T-helper 17 cell (primary cell): Measurements from ENCODE around the gene MRPL21. TPM values are rescaled to one million over a fixed set of nuclear protein-coding genes. Genes with fewer than 3 reads are reported as not detected.

Source experiments
- ATAC-seq: fragments of 150-1000 bp; cut with Tn5 transposase; 2 replicates; pipeline ENCODE4 v1.10.0; 2021; ENCODE audit warnings: mild to moderate bottlenecking, moderate library complexity
- DNase-seq, 3 donors: peaks; one replicate each; pipeline versions ENCODE4 v3.0.0 to v3.0.0-alpha.2; 2020 to 2021
- H3K9me3 ChIP-seq: one replicate; pipeline ENCODE4 v1.7.0; 2013; ENCODE audit warnings: low read length, mild to moderate bottlenecking; ENCODE audit not compliant: control insufficient read depth, poor library complexity, severe bottlenecking
- H3K27ac Mint-ChIP-seq: one replicate; pipeline ENCODE4 v1.8.0; 2022; ENCODE audit warnings: mild to moderate bottlenecking, moderate library complexity, mixed read lengths
- H3K27me3 Mint-ChIP-seq: one replicate; pipeline ENCODE4 v1.8.0; 2022; ENCODE audit warnings: mixed read lengths
- H3K36me3 Mint-ChIP-seq: one replicate; pipeline ENCODE4 v1.8.0; 2022; ENCODE audit warnings: low read depth, mixed read lengths
- H3K4me1 Mint-ChIP-seq: one replicate; pipeline ENCODE4 v1.8.0; 2022; ENCODE audit warnings: mild to moderate bottlenecking, mixed read lengths
- H3K4me3 Mint-ChIP-seq: one replicate; pipeline ENCODE4 v1.8.0; 2022; ENCODE audit warnings: mild to moderate bottlenecking, moderate library complexity, mixed read lengths
- total RNA-seq, 4 donors: library from RNA in 2 of 4; stranded (reverse) in 2 of 4; gene quantifications; one replicate each; pipeline ENCODE4 v1.2.3 and lab custom pipeline; 2022 to 2026

The MRPL21 gene
- total RNA-seq, 2 donors from 2014 or later = 34.4 to 37.2 TPM

GRCh38 chr11:68931911-68932310 lies 28.3 kb upstream of the MRPL21 start:
- no peak overlapping the region for H3K4me3 Mint-ChIP-seq
- peak overlapping the region; percentile 61 for H3K27ac Mint-ChIP-seq
- no peaks in the 10 kb centered on the region for H3K9me3 ChIP-seq
- peaks cover 7% of the 10 kb centered on the region for H3K4me1 Mint-ChIP-seq
- no peak for ATAC-seq
- H3K27me3 Mint-ChIP-seq = no peaks in the 10 kb centered on the region
- DNase-seq = no peak
- peaks cover 9% of the 10 kb centered on the region for H3K36me3 Mint-ChIP-seq

- Mint-ChIP-seq H3K4me1 (peaks cover 7% of the 10 kb centered on the region), H3K4me3 (no peak overlapping the region), H3K36me3 (peaks cover 9% of the 10 kb centered on the region), H3K27me3 (no peaks in the 10 kb centered on the region), H3K27ac (peak overlapping the region; percentile 16)
- ATAC-seq = no peak
- no peak for DNase-seq
- H3K9me3 ChIP-seq = no peaks in the 10 kb centered on the region
These were observed 27.6 kb upstream of the MRPL21 start for GRCh38 chr11:68930991-68931855.

- no peak overlapping the region for H3K27ac Mint-ChIP-seq
- H3K4me3 Mint-ChIP-seq = no peak overlapping the region
- peaks cover 7% of the 10 kb centered on the region for H3K4me1 Mint-ChIP-seq
- peaks cover 12% of the 10 kb centered on the region for H3K36me3 Mint-ChIP-seq
- peaks cover 7% of the 10 kb centered on the region for H3K9me3 ChIP-seq
- DNase-seq (no peak), ATAC-seq (no peak)
- no peaks in the 10 kb centered on the region for H3K27me3 Mint-ChIP-seq
These were observed 26.3 kb upstream of the MRPL21 start for GRCh38 chr11:68929706-68930570.

DNA sequence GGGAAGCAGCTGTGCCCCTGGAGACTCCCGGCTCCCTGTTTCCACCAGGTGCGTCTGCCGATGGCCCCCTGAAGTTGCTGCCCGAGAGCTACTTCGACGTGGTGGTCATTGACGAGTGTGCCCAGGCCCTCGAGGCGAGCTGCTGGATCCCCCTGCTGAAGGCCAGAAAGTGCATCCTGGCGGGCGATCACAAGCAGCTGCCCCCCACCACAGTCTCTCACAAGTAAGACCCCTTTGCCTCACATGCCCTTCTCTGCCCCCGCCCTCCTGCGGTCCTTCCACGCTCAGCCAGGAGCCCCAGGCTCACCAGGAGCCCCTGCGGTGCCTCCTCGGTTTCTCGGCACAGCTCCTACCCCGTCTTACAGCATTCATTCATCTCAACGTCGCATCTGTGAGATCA lies 25.5 kb upstream of the MRPL21 start:
- Mint-ChIP-seq H3K27ac (no peak overlapping the region), H3K4me3 (no peak overlapping the region), H3K36me3 (peaks cover 12% of the 10 kb centered on the region), H3K4me1 (peaks cover 7% of the 10 kb centered on the region), H3K27me3 (no peaks in the 10 kb centered on the region)
- ATAC-seq (no peak), DNase-seq (no peak)
- H3K9me3 ChIP-seq = peaks cover 7% of the 10 kb centered on the region

DNA sequence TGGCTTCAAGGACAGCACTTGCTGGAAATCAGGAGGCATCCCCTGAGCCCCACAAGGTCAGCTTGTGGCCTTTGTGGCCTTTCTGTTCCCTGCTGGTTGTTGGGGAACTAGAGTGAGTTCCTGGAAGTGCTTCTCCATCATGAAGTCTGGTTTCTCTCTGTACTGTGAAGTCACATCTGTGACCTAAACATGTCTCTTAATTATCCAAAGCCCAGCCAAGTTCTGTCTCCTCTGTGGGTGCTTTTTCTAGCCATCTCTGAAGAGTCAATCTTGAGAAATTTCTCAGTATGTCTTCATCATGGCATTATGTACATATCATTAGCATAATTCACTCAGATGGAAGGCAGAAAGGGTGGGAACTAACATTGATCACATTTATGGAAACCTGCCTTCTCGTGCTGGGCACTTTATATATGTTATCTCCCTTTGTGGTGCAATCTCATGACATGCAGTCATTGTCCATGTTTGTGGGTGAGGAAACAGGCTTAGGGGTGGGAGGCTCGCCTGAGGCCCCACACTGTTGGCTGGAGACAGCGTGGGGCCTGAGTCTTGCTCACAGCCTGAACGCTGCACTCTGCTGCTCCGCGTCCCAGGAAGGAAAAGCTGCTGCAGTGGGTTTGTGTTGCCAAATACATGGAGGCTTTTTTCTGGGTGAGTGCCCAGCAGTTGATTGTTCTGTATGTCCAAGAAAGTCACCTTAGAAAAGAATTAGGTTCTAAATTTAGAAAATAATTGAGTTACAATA lies 24.7 kb upstream of the MRPL21 start:
- DNase-seq = no peak
- H3K4me3 Mint-ChIP-seq = no peak overlapping the region
- no peak overlapping the region for H3K27ac Mint-ChIP-seq
- no peak for ATAC-seq
- H3K27me3 Mint-ChIP-seq = no peaks in the 10 kb centered on the region
- H3K36me3 Mint-ChIP-seq = peaks cover 18% of the 10 kb centered on the region
- H3K4me1 Mint-ChIP-seq = peaks cover 7% of the 10 kb centered on the region
- peaks cover 7% of the 10 kb centered on the region for H3K9me3 ChIP-seq

DNA sequence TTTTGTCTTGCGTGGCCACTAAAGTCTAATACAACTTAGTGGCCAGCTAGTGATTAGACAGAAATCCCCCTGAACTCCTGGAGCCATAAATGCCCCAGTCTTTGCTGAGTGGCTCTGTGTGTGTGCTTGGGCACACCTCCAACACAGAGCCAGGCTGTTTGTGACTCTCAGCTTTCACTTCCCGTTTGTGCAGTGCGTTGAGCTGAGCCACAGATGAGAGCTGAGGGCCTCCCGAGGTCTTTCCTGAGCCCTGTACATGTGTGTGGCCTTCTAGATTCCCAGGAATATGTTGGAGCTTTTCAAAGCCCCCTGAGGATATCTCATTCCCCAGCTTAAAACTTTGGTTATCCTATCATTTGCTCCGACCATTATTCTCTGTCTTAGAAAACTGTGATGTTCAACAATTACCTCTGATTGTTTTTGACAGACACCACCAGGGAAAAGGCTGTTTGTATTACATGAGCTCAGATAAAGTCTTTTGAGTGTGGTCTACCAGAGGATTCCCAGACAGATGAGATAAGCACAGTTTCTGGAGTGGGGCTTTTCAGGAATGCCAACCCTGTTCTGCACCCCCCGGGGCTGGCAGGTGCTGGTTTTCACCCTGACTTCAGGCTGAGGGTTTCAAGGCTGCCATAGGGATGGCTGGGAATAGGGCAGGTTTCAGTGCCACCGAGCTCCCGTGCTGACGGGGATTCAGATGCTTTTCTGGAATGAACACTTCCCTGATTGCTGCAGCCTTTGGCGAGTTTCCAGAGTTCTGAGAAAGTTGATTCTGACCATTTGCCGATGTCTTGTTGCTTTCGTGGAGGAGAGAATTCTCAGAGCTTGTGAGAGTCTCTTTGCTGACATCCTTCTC lies 23.9 kb upstream of the MRPL21 start:
- H3K27me3 Mint-ChIP-seq = no peaks in the 10 kb centered on the region
- DNase-seq (no peak), ATAC-seq (no peak)
- peaks cover 5% of the 10 kb centered on the region for H3K4me1 Mint-ChIP-seq
- H3K9me3 ChIP-seq = peaks cover 7% of the 10 kb centered on the region
- peaks cover 23% of the 10 kb centered on the region for H3K36me3 Mint-ChIP-seq
- H3K4me3 Mint-ChIP-seq = no peak overlapping the region
- H3K27ac Mint-ChIP-seq = no peak overlapping the region

- H3K36me3 Mint-ChIP-seq = peaks cover 24% of the 10 kb centered on the region
- H3K4me1 Mint-ChIP-seq = peaks cover 3% of the 10 kb centered on the region
- H3K4me3 Mint-ChIP-seq = no peak overlapping the region
- H3K9me3 ChIP-seq = peaks cover 7% of the 10 kb centered on the region
- H3K27ac Mint-ChIP-seq = no peak overlapping the region
- DNase-seq (no peak), ATAC-seq (no peak)
- no peaks in the 10 kb centered on the region for H3K27me3 Mint-ChIP-seq
These were observed 22.0 kb upstream of the MRPL21 start for GRCh38 chr11:68925611-68926010.

DNA sequence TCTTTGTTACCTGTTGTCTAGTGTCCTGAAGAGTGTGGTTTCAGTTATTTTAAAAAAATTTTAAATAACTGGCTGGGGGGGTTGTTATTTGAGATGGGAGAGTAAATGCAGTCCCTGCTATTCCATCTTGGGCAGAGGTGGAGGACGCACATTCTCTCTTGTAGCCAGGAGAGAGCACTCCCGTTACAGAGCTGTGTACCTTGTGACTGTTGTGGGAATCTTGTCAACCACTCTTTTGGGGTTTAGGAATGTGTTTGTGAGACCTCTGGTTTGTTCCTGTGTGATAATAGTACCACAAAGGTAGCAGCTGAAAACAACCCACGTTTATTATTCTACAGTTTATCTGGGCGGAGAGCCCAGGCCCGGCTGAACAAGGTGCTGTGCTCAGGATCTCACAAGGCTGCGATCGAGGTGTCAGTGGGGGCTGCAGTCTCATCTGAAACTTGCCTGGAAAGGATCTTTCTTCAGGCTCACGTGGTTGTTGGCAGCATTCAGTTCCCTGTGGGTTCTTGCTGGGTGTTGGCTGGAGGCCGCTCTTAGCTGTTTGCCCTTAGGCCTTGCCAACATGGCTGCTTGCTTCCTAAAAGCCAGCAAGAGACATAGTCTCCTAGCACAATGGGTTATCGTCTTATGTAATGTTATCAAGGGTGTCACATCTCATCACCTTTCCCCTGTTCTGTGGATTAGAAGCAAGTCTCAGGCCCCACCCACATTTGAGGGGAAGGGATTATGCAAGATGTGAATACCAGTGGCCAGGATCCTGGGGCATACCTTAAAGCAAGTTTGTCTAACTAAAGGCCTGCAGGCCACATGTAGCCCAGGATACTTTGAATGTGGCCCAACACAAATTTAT lies 20.7 kb upstream of the MRPL21 start:
- no peaks in the 10 kb centered on the region for H3K4me1 Mint-ChIP-seq
- H3K36me3 Mint-ChIP-seq = peaks cover 21% of the 10 kb centered on the region
- ATAC-seq = no peak
- DNase-seq = no peak
- H3K4me3 Mint-ChIP-seq = no peak overlapping the region
- H3K9me3 ChIP-seq = peaks cover 7% of the 10 kb centered on the region
- no peak overlapping the region for H3K27ac Mint-ChIP-seq
- no peaks in the 10 kb centered on the region for H3K27me3 Mint-ChIP-seq

DNA sequence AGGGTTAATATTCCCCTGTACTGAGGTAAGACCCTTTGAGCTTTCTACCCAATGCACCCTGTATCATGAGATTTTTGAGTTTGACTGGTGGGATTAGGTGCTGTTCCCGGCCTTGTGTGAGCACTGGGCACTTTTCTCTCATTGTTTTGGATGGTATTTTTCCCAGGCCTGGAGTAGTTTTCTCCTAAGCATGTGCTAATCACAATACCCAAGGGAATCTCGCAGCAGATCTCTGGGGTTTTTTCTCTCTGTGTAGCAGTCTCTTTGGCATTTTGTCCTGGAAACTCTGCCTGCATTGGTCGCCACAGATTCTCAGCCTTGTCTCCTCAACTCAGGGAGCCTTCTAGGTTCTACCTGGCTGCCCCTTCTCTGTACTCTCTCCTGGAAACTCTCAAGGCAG lies 20.0 kb upstream of the MRPL21 start:
- Mint-ChIP-seq H3K4me1 (no peaks in the 10 kb centered on the region), H3K27ac (no peak overlapping the region), H3K36me3 (peaks cover 22% of the 10 kb centered on the region)

GRCh38 chr11:68916439-68916838 lies 12.8 kb upstream of the MRPL21 start:
- peaks cover 4% of the 10 kb centered on the region for H3K4me1 Mint-ChIP-seq
- no peaks in the 10 kb centered on the region for H3K27me3 Mint-ChIP-seq
- no peaks in the 10 kb centered on the region for H3K9me3 ChIP-seq
- no peak for ATAC-seq
- peak overlapping the region; percentile 19 for H3K4me3 Mint-ChIP-seq
- no peak overlapping the region for H3K27ac Mint-ChIP-seq
- peaks cover 13% of the 10 kb centered on the region for H3K36me3 Mint-ChIP-seq
- no peak for DNase-seq

More for the DNA sequence above, 20.0 kb upstream of the MRPL21 start:
- H3K9me3 ChIP-seq = peaks cover 7% of the 10 kb centered on the region
- Mint-ChIP-seq H3K4me3 (no peak overlapping the region), H3K27me3 (no peaks in the 10 kb centered on the region)
- no peak for DNase-seq
- no peak for ATAC-seq

DNA sequence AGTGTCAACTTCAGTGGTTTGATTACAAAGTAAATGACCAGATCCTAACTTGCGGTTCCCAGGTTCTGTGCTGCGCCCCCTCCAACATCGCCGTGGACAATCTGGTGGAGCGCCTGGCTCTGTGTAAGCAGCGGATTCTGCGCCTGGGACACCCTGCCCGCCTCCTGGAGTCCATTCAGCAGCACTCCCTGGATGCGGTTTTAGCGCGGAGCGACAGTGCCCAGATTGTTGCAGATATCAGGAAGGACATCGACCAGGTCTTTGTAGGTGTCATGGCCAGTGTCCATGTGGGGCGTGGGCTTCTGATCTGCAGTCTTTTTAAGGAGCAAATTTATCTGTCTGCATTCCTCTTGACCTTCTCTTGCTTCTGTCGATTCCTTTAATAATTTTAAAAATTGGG lies 11.1 kb upstream of the MRPL21 start:
- Mint-ChIP-seq H3K4me3 (no peak overlapping the region), H3K4me1 (peaks cover 5% of the 10 kb centered on the region), H3K27me3 (no peaks in the 10 kb centered on the region), H3K27ac (no peak overlapping the region), H3K36me3 (peaks cover 14% of the 10 kb centered on the region)
- DNase-seq (no peak), ATAC-seq (no peak)
- no peaks in the 10 kb centered on the region for H3K9me3 ChIP-seq

DNA sequence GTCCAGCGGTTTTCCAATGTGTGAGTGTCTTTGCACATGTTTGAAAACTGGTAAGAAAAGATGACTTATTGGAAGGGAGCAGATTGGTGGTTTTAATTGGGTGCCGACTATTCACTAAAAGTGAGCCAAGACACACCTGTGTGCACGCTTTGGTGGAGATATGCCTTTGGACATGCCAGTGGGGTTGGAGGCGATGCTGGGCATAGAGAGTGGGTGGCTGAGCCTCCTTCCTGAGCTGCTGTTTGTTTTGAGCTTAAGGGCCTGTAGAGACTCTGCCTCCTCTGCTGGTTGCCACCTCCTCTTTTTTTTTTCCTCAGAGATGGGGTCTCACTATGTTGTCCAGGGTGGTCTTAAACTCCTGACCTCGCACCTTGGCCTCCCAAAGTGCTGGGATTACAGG lies 9.6 kb upstream of the MRPL21 start:
- H3K4me1 Mint-ChIP-seq = peaks cover 5% of the 10 kb centered on the region
- ATAC-seq = no peak

More for the DNA sequence above, 9.6 kb upstream of the MRPL21 start:
- Mint-ChIP-seq H3K4me3 (no peak overlapping the region), H3K27ac (no peak overlapping the region), H3K36me3 (peaks cover 12% of the 10 kb centered on the region), H3K27me3 (no peaks in the 10 kb centered on the region)
- no peak for DNase-seq
- H3K9me3 ChIP-seq = no peaks in the 10 kb centered on the region
